NCI-H2029 treated with DMSO at 0.1 percent for 48 hours (cell line): ENCODE measurements around the gene SMARCD2.
"Not testable (repeated sequence)": the region's sequence is repeated elsewhere in the genome, so short reads cannot be mapped to it uniquely, and the experiment has no call there.

Source experiments
- DNase-seq: peaks from one replicate; lab custom pipeline; 2025; lab: John Stamatoyannopoulos, UW

The SMARCD2 gene

GRCh38 chr17:63850401-63850800 is 7.9 kb upstream of the SMARCD2 start:
- no peak for DNase-seq

DNA sequence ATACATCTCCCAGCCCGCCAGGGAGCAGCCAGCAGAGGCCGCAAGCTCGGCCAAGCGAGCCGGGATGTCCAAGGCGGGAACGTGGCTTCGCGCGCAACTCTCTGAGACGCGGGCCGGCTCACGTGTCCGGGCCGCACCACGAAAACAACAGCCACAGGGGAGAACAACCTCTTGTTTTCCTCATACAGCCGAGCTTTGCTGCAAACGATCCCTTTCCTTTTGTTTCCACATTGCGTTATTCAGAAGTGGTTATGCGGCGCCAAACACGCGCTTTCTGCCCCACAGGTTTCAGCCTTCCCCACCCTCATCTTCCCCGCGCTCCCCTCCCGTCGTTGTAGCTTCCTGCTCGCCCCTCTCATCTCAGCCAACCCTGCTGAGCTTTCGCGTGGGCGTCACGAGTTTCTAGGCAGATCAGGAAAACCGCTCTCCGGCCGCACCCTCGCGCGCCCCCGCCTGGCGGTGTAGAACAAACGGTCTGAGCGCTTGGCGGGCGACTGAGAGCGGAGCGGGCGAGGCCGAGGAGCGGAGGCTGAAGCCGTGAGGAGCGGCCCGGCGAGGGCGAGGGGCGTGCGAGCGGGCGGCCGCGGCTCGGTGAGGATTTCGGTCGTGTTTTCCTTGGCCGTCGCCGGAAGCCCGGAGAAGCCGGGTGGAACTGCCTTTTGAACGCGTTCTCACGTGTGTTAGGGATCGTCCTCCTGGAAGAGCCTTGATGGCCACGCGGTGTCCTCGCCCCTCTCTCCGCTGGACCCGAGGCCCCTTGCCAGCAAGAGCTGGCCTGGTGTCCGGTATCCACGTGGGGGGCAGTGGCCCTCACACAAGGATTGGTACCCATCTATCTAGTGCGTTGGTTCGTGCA is 6.6 kb upstream of the SMARCD2 start:
- no peak for DNase-seq

DNA sequence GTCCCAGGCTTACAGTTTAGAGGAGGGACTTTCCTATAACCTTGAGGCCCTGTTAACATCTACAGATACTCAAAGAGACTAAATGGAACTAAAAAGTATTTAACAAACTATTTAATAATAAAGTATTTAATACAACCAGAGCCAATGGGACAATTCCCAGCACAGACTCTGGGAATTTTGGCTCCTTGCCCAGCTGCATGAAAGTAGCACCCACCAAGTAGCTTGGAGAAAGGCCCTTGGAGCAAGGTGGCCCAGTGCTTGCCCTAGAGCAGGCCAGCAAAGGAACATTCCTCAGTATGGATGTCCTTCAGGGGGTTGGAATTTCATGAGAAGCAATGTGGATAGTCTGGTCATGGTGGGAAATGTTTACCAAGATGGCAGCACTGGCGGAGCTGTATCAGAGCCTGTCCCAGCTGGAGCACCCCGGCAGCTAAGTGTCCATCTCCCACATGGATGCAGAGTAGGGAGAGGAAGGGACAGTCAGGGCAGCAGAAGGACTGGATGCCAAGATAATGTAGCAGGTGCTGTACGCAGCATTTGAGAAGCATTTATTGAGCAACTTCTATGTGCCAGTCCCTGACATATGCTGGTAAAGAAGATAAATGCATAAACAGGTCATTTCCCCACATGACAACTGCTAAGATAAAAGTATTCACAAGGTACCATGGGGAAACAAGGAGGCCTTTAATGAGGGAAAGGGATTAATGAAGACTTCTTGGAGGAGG is 5.2 kb upstream of the SMARCD2 start:
- DNase-seq, result no peak

DNA sequence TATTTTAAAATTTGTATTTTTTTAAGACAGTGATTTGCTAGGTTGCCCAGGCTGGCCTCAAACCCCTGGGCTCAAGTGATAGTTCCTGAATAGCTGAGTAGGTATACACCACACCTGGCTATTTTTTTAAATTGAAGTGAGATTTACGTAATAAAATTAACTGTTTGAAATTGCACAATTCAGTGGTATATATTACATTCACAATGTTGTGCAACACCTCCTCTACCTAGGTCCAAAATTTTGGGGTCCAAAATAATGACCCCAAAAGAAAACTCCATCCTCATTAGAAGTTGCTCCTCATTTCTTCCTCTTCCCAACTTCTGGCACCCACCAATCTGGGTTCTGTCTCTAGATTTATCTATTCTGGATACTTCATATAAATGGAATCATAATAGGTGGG is 3.0 kb upstream of the SMARCD2 start:
- no peak for DNase-seq

DNA sequence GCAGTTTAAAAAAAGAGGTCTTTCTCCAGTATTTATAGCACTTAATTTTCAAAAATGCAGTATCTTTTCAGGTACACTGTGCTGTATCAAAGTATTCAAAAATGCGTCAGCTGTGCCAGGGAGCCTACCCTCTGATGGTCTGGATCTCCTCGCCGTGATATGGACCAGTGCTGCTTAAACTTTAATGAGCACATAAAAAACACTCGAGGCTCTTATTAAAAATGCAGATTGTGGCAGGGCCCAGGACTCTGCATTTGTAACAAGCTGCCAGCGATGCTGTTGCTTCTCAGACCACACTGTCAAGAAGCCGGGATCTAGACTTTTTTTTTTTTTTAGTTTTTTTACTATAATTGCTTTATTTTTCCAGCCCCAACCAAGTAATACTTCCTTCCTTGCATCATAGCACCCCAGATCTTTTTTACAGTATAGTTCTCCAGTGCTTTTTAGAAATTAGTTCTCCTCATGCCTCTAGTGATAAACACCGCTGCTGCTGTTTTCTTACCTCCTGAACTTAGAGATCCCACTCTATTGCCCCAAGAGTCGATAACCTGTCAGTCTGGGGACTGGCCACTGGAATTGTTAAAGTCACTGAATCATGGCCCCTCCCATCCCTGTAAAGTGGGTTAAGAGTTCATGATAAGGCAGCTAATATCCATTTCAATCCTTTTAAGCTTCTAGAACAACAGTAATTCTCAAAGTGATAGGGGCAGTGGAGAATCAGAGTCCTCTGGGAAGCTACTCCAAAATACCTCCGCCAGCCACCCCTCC is 1.6 kb upstream of the SMARCD2 start:
- DNase-seq, result no peak

DNA sequence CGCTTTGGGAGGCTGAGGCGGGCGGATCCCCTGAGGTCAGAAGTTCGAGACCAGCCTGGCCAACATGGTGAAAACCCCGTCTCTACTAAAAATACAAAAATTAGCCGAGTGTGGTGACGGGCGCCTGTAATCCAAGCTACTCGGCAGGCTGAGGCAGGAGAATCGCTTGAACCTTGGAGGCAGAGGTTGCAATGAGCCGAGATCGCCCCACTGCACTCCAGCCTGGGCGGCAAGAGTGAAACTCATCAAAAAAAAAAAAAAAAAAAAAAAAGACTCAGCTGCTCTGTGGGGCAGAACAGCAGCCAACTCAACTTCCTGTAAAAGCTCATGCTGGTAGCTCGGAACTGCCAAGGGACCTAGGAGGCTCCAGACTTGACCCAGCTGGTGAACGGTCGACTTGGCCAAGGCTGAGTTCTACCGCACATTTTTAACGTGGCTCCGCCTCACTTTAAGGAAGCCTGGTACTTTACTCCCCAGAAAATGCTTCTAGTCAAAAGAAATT is 953 bp upstream of the SMARCD2 start:
- DNase-seq, result not testable (repeated sequence)

DNA sequence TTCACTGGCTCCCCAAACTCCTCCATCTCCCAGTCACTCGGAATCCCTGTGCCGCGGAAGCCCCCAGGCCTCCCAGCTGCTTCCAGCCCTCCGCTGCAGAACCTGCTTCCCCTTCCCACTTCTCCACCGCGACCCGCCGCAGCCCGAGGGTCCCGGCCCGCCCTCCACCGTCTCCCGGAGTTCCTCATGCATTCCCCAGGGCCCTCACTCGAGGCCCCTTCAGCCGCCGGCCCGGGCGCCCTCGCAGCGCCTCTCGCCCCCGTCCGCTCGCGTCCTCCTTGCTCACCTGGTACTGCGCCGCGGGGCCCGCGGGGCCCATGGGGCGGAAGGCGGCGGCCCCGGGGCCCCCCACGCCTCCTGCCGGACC is 329 bp downstream of the SMARCD2 start:
- DNase-seq, result no peak

GRCh38 chr17:63841350-63842172 is 924 bp downstream of the SMARCD2 start:
- no peak for DNase-seq

DNA sequence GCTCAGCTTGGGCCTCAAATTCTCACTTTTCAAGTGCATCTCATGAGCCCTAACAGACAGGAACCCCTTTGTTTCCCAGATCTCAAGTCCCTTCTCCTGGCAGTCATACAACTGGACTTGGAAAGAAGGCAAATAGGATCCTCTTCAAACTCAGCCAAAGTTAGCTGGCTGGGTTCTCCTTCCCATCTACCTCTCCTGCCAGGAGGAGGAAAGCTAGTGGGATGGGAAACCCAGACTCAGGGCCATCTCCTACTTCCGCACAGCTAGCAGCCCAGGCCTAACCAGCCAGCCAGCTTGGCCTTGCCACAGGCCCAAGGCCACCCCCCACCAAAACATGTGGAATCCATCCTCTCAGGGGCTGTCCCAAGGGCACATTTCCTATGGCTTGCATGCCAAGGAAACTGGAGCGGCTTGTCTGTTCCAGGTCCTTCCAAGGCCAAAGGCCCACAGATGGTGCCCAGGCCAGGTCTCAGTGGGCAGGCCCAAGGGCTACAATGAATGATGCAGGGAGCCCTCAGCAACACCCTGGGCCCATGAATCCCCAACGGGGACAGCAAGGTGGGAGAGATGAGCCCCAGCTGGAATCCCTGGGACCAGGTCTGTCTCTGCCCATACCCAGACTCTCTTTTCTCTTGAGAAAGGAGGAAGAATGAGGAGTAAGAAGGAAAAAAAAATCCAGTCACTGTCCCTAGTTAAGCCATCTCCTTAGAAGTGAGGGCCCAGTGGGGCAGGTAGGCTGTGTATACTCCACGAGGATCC is 1.7 kb downstream of the SMARCD2 start:
- no peak for DNase-seq

DNA sequence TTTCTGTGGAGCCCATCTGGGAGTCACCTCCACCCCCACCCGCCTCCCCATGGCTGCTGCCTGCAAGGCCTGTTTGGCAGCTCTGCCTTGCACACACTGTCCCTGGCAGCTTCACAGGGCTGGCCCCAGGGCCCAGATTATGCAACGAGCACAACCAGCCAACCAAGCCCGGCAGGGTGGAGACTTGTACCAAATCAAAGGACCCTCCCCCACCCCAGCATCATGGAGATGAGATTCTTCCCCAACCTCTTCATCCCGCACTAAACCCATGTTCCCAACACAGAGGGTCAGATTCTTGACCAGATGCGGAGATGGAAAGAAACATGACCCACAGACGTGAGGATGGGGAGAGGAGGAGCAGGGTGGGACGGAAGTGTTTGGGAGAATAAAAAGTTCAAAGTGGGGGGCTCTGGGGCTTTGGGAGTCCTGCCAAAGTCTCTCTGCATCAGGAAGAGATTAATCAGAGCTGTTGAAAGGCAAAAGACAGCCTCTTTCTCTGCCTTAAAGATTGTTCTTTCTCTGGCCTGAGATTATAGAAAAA is 3.8 kb downstream of the SMARCD2 start:
- DNase-seq, result no peak

GRCh38 chr17:63837962-63838600 is 4.4 kb downstream of the SMARCD2 start:
- no peak for DNase-seq

- no peak for DNase-seq
Measured at GRCh38 chr17:63837480-63837879, 5.0 kb downstream of the SMARCD2 start.

- no peak for DNase-seq
Measured at GRCh38 chr17:63836811-63837210, 5.7 kb downstream of the SMARCD2 start.

DNA sequence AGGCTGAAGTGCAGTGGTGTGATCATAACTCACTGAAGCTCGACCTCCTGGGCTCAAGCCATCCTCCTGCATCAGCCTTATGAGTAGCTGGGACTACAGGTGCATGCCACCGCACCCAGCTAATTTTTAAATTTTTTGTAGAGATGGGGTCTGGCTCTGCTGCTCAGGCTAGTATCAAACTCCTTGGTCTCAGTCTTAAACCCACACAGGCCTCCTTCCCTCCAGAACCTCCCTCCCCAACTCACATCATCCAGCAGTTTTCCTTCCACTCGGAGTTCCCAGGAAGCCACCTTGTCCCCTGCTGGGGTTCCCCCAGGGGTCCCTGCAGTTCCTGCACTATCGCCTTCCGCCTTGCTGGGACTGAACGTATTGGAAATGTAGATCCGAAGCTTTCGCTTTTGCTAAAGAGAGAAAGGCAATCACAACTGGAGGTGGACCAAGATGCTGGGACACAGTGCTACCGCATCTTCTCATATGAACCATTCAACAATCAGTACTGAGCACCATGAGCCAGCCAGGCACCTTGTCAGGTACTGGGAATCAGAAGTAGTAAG is 7.2 kb downstream of the SMARCD2 start:
- no peak for DNase-seq

DNA sequence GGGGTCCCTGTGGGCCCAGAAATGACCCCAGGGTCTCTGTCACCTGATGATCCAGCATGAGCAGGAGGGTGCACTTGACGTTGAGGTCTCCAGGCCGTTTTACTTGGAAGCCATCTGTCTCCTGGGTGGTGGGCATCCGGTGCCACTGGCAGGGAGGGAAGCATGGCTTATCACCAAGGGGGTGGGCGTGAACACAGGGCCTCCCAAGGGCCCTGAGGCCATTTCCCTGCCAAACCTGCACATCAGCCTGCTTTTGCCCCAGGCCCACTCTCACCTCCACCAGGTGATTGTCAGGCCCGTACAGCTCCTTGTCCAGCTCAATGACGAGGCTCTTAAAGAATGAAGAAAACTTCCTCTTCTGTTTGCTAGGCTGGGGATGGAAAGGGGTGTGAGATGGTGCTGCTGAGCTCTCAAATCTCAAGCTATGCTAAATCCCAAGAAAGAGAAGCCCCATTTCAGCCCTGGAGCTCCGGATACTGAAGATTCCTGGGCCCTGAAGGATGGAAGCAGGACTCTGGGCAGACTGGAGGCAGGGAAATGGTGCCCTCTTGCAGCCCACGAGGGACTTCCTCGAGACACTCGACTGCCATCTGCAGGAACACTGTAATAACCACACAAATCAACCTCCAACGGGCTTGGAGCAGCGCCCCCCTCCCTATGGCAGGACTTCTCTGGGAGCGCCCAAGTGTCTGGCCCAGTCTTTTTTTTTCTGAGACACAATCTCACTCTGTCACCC is 7.9 kb downstream of the SMARCD2 start:
- DNase-seq, result no peak

GRCh38 chr17:63833741-63834373 is 8.6 kb downstream of the SMARCD2 start:
- DNase-seq, result no peak

DNA sequence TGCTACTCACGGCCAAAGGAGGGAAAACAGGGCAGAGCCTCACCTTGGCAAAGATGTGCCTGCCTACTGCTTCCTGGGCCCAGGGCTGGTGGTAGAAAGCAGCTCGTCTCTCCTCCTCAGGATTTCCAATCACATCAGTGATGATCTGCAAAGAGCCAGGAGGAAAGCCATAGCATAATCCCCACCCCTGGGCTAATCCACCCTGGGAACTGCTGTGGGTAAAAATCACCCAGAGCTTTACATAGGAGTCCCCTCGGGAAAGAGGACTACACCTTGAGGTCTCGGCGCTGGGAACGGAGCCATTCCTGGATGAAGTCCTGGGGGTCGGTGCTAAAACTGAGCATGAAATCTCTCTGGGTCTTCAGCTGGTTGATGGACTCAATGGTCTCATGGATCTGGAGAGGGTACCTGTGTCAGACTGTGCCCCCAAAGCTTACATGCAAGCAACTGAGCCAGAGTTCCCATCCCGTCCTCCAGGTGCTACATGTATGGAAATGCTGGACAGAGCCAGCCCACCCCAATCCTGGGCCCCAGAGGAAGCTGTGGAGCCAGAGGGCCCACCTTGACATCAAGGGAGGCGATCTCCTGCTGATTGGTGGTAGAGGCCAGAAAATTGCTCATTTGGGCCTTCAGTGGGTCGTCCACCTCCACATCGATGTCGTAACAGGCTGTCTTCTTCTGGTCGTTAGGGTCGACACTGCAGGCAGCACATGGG is 9.3 kb downstream of the SMARCD2 start:
- DNase-seq, result no peak

- DNase-seq, result no peak
Measured at GRCh38 chr17:63832455-63832854, 10.0 kb downstream of the SMARCD2 start.
